MM.1S (cell line): ENCODE data around the gene MEIOSIN.
A peak's percentile ranks its signal among the peaks of the same experiment; 100 is the strongest.

Source experiments
- DNase-seq: peaks from one replicate; pipeline ENCODE4 v3.0.0-alpha.2; 2015
- H2AFZ ChIP-seq: fragments of 300-600 bp; sonication (generic); 2 replicates; pipeline ENCODE4 v1.6.0; 2016; ENCODE audit warnings: antibody characterized with exemption, low read length
- H3F3A ChIP-seq: fragments of 300-600 bp; sonication (generic); 2 replicates; pipeline ENCODE4 v1.6.1; 2016; ENCODE audit warnings: mild to moderate bottlenecking, antibody characterized with exemption, low read length, moderate library complexity, mixed read lengths; ENCODE audit not compliant: insufficient read depth
- H3K27ac ChIP-seq: fragments of 300-600 bp; sonication (generic); 2 replicates; pipeline ENCODE4 v1.5.1; 2016; ENCODE audit warnings: mild to moderate bottlenecking, low read length
- H3K27me3 ChIP-seq: fragments of 300-600 bp; sonication (generic); replicated peaks from 2 replicates; pipeline ENCODE4 v1.6.0; 2016; ENCODE audit warnings: low read length; ENCODE audit not compliant: insufficient read depth
- H3K36me3 ChIP-seq: fragments of 300-600 bp; sonication (generic); replicated peaks from 2 replicates; pipeline ENCODE4 v1.6.1; 2016; ENCODE audit warnings: mild to moderate bottlenecking, low read length, mixed read lengths; ENCODE audit not compliant: insufficient read depth
- H3K4me1 ChIP-seq: fragments of 300-600 bp; sonication (generic); 2 replicates; pipeline ENCODE4 v1.6.1; 2016; ENCODE audit warnings: low read length, mixed read lengths
- H3K4me2 ChIP-seq: fragments of 300-600 bp; sonication (generic); 2 replicates; pipeline ENCODE4 v1.6.0; 2016; ENCODE audit warnings: low read depth, low read length
- H3K4me3 ChIP-seq: fragments of 300-600 bp; sonication (generic); 2 replicates; pipeline ENCODE4 v1.5.1; 2016; ENCODE audit warnings: low read length, mixed read lengths
- H3K79me2 ChIP-seq: fragments of 300-600 bp; sonication (generic); 2 replicates; pipeline ENCODE4 v1.6.1; 2016; ENCODE audit warnings: mixed run types, low read length, mixed read lengths
- H3K9ac ChIP-seq: fragments of 300-600 bp; sonication (generic); 2 replicates; pipeline ENCODE4 v1.6.1; 2016; ENCODE audit warnings: low read length, mixed read lengths
- H3K9me2 ChIP-seq: fragments of 300-600 bp; sonication (generic); replicated peaks from 2 replicates; pipeline ENCODE4 v1.6.1; 2016; ENCODE audit warnings: mild to moderate bottlenecking, low read length, mixed read lengths; ENCODE audit not compliant: insufficient read depth
- H3K9me3 ChIP-seq: fragments of 300-600 bp; sonication (generic); replicated peaks from 2 replicates; pipeline ENCODE4 v1.6.1; 2016; ENCODE audit warnings: mild to moderate bottlenecking, low read length, mixed read lengths; ENCODE audit not compliant: insufficient read depth
- H4K20me1 ChIP-seq: fragments of 300-600 bp; sonication (generic); 2 replicates; pipeline ENCODE4 v1.6.1; 2016; ENCODE audit warnings: mild to moderate bottlenecking, low read length, moderate library complexity, mixed read lengths; ENCODE audit not compliant: insufficient read depth
- CTCF ChIP-seq: fragments of 300-600 bp; sonication (generic); IDR thresholded peaks from 2 replicates; pipeline ENCODE4 v1.5.1; 2016; ENCODE audit warnings: antibody characterized with exemption, low read length, mixed read lengths
- EZH2 ChIP-seq: fragments of 300-600 bp; sonication (generic); optimal IDR thresholded peaks from 2 replicates; pipeline ENCODE3; 2017; ENCODE audit warnings: low read depth, mild to moderate bottlenecking, antibody characterized with exemption, low read length, mixed read lengths
- EZH2phosphoT487 ChIP-seq: fragments of 300-600 bp; sonication (generic); IDR thresholded peaks from 2 replicates; pipeline ENCODE4 v1.6.1; 2018; ENCODE audit warnings: antibody characterized with exemption, low read length

Gene MEIOSIN

GRCh38 chr19:45766296-45766868 is 33.1 kb downstream of the MEIOSIN start:
- TF ChIP-seq CTCF (no peak), EZH2phosphoT487 (no peak), EZH2 (no peak)
- H3K4me2 ChIP-seq = no peak overlapping the region
- peaks cover 10% of the 10 kb centered on the region for H3F3A ChIP-seq
- no peaks in the 10 kb centered on the region for H3K9me3 ChIP-seq
- H2AFZ ChIP-seq = no peak overlapping the region
- H3K9me2 ChIP-seq = no peaks in the 10 kb centered on the region
- H3K4me3 ChIP-seq = no peak overlapping the region
- H3K27ac ChIP-seq = no peak overlapping the region
- no peaks in the 10 kb centered on the region for H3K36me3 ChIP-seq
- H3K27me3 ChIP-seq = peaks cover 38% of the 10 kb centered on the region; the same call in 1 of the 2 replicates
- no peak for DNase-seq
- H3K4me1 ChIP-seq = peaks cover 5% of the 10 kb centered on the region
- H4K20me1 ChIP-seq = no peaks in the 10 kb centered on the region
- no peak overlapping the region for H3K9ac ChIP-seq
- H3K79me2 ChIP-seq = no peaks in the 10 kb centered on the region

GRCh38 chr19:45766869-45767346 is 33.7 kb downstream of the MEIOSIN start:
- peaks cover 33% of the 10 kb centered on the region; the same call in 1 of the 2 replicates for H3K27me3 ChIP-seq
- H2AFZ ChIP-seq = no peak overlapping the region
- peaks cover 10% of the 10 kb centered on the region for H3F3A ChIP-seq
- H3K9me2 ChIP-seq = no peaks in the 10 kb centered on the region
- H3K4me3 ChIP-seq = no peak overlapping the region
- no peaks in the 10 kb centered on the region for H4K20me1 ChIP-seq
- no peak overlapping the region for H3K4me2 ChIP-seq
- no peak overlapping the region for H3K27ac ChIP-seq
- H3K4me1 ChIP-seq = peaks cover 5% of the 10 kb centered on the region
- H3K9me3 ChIP-seq = no peaks in the 10 kb centered on the region
- H3K36me3 ChIP-seq = no peaks in the 10 kb centered on the region
- no peaks in the 10 kb centered on the region for H3K79me2 ChIP-seq
- no peak for DNase-seq
- no peak overlapping the region for H3K9ac ChIP-seq
- TF ChIP-seq CTCF = no peak
- no peak for TF ChIP-seq EZH2phosphoT487
- TF ChIP-seq EZH2 = no peak

GRCh38 chr19:45767410-45767880 is 34.2 kb downstream of the MEIOSIN start:
- Histone ChIP-seq H3K36me3 (no peaks in the 10 kb centered on the region), H3K79me2 (no peaks in the 10 kb centered on the region), H3K4me3 (peak overlapping the region; percentile 90; the same call in 1 of the 2 replicates), H3K9me2 (no peaks in the 10 kb centered on the region), H3K27me3 (peaks cover 28% of the 10 kb centered on the region; the same call in 1 of the 2 replicates), H3K4me1 (peaks cover 5% of the 10 kb centered on the region), H4K20me1 (no peaks in the 10 kb centered on the region), H3K27ac (no peak overlapping the region), H3K9me3 (no peaks in the 10 kb centered on the region), H2AFZ (peak overlapping the region; percentile 64; the same call in 1 of the 2 replicates), H3F3A (peaks cover 14% of the 10 kb centered on the region), H3K9ac (no peak overlapping the region; the same call in 1 of the 2 replicates), H3K4me2 (peak overlapping the region; percentile 99; the same call in 1 of the 2 replicates)
- TF ChIP-seq EZH2 (no peak), EZH2phosphoT487 (no peak), CTCF (no peak)
- no peak for DNase-seq
